Gastroesophageal sphincter (tissue), 4 donors: ENCODE results near the gene KRT27. TPM values are rescaled to one million over a fixed set of nuclear protein-coding genes. Genes with fewer than 3 reads are reported as not detected.

ENCODE experiments used
- ATAC-seq: fragments of 150-250 bp; one replicate; pipeline ENCODE4 v1.9.1; 2016; ENCODE audit warnings: mild to moderate bottlenecking, moderate library complexity
- H3K27ac ChIP-seq, 4 donors: fragments of 200-600 bp; sonication (generic) in 3 of 4; 1 replicate in 3 of 4; 2 replicates in 1 of 4; pipeline ENCODE4 v1.5.1; 2016 to 2019
- H3K27me3 ChIP-seq: fragments of 200-600 bp; sonication (generic); one replicate; pipeline ENCODE4 v1.5.1; 2019
- H3K36me3 ChIP-seq, 2 donors: fragments of 200-600 bp; sonication (generic); one replicate each; pipeline ENCODE4 v1.5.1; 2019; ENCODE audit warnings: control low read depth in 1 of 2
- H3K4me1 ChIP-seq, 3 donors: fragments of 200-600 bp; sonication (generic); 1 replicate in 2 of 3; 2 replicates in 1 of 3; pipeline ENCODE4 v1.5.1; 2016 to 2019; ENCODE audit warnings: control low read depth in 2 of 3
- H3K4me3 ChIP-seq, 2 donors: fragments of 200-600 bp; sonication (generic); one replicate each; pipeline ENCODE4 v1.5.1; 2019; ENCODE audit warnings: mild to moderate bottlenecking in 1 of 2, moderate library complexity in 1 of 2
- H3K9me3 ChIP-seq, 3 donors: fragments of 200-600 bp; sonication (generic); one replicate each; pipeline ENCODE4 v1.5.1; 2017 to 2019; ENCODE audit warnings: control low read depth in 2 of 3
- EP300 ChIP-seq: sonication (generic); formaldehyde crosslinking; IDR thresholded peaks from one replicate; pipeline ENCODE4 v1.6.1; 2017; ENCODE audit warnings: antibody characterized with exemption, mild to moderate bottlenecking
- POLR2A ChIP-seq, 2 donors: fragments of 450-650 bp; IDR thresholded peaks; one replicate each; pipeline ENCODE4 v1.6.1; 2017; ENCODE audit warnings: antibody characterized with exemption in 2 of 2, mild to moderate bottlenecking in 2 of 2, moderate library complexity in 1 of 2
- POLR2AphosphoS5 ChIP-seq: sonication (generic); formaldehyde crosslinking; IDR thresholded peaks from one replicate; pipeline ENCODE4 v1.6.1; 2017; ENCODE audit warnings: antibody characterized with exemption
- WGBS, 2 donors: methylation state at CpG; one replicate each; pipeline ENCODE4 v1.1.5; 2018; ENCODE audit warnings: low coverage in 1 of 2; 5-methylcytosine and 5-hydroxymethylcytosine counted together
- total RNA-seq, 4 donors: library from RNA; depleted of rRNA; stranded (reverse); fragments of >200 nt; gene quantifications; one replicate each; pipeline ENCODE4 v1.1.0, GENCODE V29; 2016
- TF ChIP-seq, protein P1 (sequence below), 4 experiments: fragments of 200-600 bp in 2 of 4; fragments of 450-650 bp in 2 of 4; sonication (generic) in 1 of 4; IDR thresholded peaks; one replicate each; pipeline ENCODE4 v1.5.1; 2017 to 2019; ENCODE audit warnings: antibody characterized with exemption in 4 of 4, mild to moderate bottlenecking in 2 of 4, moderate library complexity in 2 of 4

KRT27 gene
- total RNA-seq, 4 donors from 2014 or later = not detected

DNA sequence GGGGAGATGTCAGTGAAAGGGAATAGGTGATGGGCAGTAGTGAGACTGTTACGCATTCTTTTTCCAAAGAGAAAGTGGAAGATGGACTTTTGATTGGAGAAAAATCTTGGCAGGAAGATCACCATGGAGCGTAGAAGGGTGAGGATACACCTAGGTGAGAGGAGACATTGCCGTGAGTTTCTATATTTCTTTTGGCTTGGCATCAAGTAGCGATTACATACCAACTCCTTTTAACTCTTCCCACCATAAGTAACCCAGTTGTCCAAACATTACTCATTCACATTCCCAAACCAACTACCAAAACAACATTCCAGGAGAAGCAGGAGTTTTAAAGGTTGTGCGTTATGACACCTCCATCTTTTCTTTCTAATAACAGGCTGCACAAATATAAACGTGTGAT is 28.1 kb upstream of the KRT27 start:
- no peak for TF ChIP-seq POLR2A (IDR thresholded peaks at IDR 0.05)
- 57% methylated on average over 6 of the region's 6 CpGs for WGBS, 2 donors

DNA sequence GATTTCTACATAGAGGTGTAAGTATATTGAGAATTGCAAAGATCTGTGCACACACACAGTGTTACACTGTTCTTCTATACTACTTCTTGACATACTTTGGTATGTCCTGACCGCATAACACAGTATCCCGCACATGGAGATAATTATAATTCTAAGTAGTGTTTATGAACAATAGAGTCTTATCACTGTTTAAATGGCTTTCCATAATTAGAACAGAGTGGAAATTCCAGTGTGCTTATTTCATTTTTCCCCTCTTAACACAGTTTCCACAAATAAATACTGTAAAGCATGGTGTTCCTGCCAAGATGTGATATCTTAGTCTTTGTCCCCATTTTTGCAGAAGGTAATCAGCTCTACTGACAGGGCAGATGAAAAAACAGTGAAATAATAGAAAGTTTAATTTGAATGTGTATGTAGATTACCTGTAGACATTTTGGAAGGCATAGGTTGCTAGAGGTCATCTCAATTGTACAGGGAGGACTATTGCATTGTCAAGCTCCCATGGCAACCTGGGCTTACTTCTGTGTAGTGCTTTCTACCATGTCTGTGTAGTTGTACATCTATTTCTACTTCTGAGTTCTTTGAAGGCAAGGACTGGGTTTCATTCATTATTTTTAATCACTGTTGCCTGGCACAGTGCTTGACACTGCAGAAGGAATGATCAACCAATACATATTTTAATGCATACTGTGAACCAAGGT is 27.5 kb upstream of the KRT27 start:
- 29 to 46% methylated on average over 2 of the region's 2 CpGs for WGBS, 2 donors
- no peaks in the 10 kb centered on the region for H3K4me1 ChIP-seq
- H3K36me3 ChIP-seq = no peaks in the 10 kb centered on the region
- H3K4me3 ChIP-seq = no peak overlapping the region
- no peak overlapping the region for H3K27ac ChIP-seq
- H3K27me3 ChIP-seq = peaks cover 76% of the 10 kb centered on the region
- no peaks in the 10 kb centered on the region for H3K9me3 ChIP-seq
- no peak for ATAC-seq
- TF ChIP-seq EP300 (no peak), POLR2AphosphoS5 (no peak), POLR2A (IDR thresholded peaks at IDR 0.05) (no peak)
- TF ChIP-seq, protein P1, sequence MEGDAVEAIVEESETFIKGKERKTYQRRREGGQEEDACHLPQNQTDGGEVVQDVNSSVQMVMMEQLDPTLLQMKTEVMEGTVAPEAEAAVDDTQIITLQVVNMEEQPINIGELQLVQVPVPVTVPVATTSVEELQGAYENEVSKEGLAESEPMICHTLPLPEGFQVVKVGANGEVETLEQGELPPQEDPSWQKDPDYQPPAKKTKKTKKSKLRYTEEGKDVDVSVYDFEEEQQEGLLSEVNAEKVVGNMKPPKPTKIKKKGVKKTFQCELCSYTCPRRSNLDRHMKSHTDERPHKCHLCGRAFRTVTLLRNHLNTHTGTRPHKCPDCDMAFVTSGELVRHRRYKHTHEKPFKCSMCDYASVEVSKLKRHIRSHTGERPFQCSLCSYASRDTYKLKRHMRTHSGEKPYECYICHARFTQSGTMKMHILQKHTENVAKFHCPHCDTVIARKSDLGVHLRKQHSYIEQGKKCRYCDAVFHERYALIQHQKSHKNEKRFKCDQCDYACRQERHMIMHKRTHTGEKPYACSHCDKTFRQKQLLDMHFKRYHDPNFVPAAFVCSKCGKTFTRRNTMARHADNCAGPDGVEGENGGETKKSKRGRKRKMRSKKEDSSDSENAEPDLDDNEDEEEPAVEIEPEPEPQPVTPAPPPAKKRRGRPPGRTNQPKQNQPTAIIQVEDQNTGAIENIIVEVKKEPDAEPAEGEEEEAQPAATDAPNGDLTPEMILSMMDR (IDR thresholded peaks at IDR 0.05) = no peak

More for the DNA sequence above, 28.1 kb upstream of the KRT27 start:
- H3K4me3 ChIP-seq = no peak overlapping the region
- H3K9me3 ChIP-seq = no peaks in the 10 kb centered on the region
- H3K4me1 ChIP-seq = no peaks in the 10 kb centered on the region
- no peak overlapping the region for H3K27ac ChIP-seq
- H3K36me3 ChIP-seq = no peaks in the 10 kb centered on the region
- peaks cover 71% of the 10 kb centered on the region for H3K27me3 ChIP-seq
- no peak for ATAC-seq

DNA sequence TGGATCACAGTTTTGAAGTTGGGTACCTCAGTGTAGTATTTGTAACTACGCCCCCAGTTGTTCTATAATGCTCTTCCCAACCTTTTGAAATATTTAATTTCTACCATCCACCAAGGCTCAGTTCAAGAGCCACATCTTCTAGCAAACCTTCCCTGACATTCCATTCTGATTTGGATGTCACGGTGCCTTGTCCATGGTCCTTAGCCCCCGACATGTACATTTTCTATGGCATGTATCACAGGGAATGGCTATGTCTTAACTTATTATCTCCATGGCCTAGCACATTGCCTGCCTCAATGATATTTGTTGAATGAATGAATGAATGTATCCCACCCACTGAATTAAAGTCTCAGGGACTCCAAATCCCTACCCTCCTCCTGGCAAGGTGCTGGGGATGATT is 23.8 kb upstream of the KRT27 start:
- Histone ChIP-seq H3K9me3 (no peaks in the 10 kb centered on the region), H3K27me3 (peaks cover 69% of the 10 kb centered on the region), H3K27ac (no peak overlapping the region), H3K4me3 (no peak overlapping the region), H3K4me1 (peaks cover 0 to 6% (median 0%) of the 10 kb centered on the region in 3 donors), H3K36me3 (no peaks in the 10 kb centered on the region)
- TF ChIP-seq POLR2AphosphoS5 (no peak), EP300 (no peak), POLR2A (IDR thresholded peaks at IDR 0.05) (no peak)
- TF ChIP-seq, protein P1 (IDR thresholded peaks at IDR 0.05) = no peak
- WGBS, 2 donors = 73 to 75% methylated on average over 2 to 3 of the region's 3 CpGs
- no peak for ATAC-seq

DNA sequence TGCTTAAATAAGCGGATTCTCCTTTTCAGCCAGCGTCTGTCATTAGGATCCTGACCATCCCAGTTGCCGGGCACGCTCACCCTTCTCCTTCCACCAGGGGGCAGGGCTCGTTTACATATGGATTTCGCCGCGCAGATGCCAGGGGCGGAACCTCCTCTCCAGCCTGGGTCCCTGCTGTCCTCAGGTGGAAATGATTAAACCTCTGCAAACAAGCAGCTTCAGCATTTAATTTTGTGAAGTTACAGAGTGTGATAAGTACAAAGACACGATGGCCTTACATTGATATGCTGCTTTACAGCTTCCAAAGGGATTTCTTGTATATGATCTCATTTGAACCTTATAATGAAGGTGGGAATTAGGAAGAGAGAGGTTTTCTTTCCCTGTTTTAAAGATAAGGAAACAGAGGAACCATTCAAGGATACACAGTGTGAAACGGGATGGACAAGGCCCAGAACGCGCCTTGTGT is 21.3 kb upstream of the KRT27 start:
- peaks cover 0 to 6% (median 0%) of the 10 kb centered on the region in 3 donors for H3K4me1 ChIP-seq
- H3K27me3 ChIP-seq = peaks cover 71% of the 10 kb centered on the region
- H3K27ac ChIP-seq = no peak overlapping the region
- TF ChIP-seq POLR2A (IDR thresholded peaks at IDR 0.05) = no peak
- TF ChIP-seq, protein P1 (IDR thresholded peaks at IDR 0.05) = peak; percentile 42 to 87 (median 70)
- H3K4me3 ChIP-seq = no peak overlapping the region
- 10 to 14% methylated on average over 13 of the region's 13 CpGs for WGBS, 2 donors
- H3K36me3 ChIP-seq = no peaks in the 10 kb centered on the region
- ATAC-seq = no peak
- H3K9me3 ChIP-seq = no peaks in the 10 kb centered on the region

DNA sequence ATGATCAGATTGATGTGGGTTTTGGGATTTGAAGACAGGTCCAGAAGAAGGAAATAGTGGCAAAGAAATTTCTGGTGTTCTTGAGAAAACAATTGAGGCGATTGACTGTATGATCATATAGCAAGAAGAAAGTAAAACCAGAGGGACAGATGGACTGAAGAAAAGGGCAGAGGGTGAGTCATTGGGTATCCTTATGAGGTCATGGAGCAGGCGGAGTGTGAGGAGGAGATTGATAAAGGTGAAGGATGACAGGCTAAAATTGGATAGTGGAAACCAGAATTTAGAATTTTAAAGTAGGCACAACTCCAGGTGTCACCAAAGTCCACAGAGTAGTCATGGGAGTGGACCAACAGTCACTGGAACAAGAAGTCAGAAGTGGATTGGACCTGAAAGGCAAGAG is 18.8 kb upstream of the KRT27 start:
- TF ChIP-seq, protein P1 (IDR thresholded peaks at IDR 0.05) = no peak
- TF ChIP-seq POLR2A (IDR thresholded peaks at IDR 0.05) (no peak), POLR2AphosphoS5 (no peak), EP300 (no peak)
- no peak overlapping the region for H3K4me3 ChIP-seq

More for the DNA sequence above, 18.8 kb upstream of the KRT27 start:
- Histone ChIP-seq H3K36me3 (no peaks in the 10 kb centered on the region), H3K9me3 (no peaks in the 10 kb centered on the region), H3K27ac (no peak overlapping the region), H3K27me3 (peaks cover 71% of the 10 kb centered on the region), H3K4me1 (peaks cover 0 to 6% (median 0%) of the 10 kb centered on the region in 3 donors)
- ATAC-seq = no peak
- 75 to 83% methylated on average over 2 of the region's 2 CpGs for WGBS, 2 donors
